Measurements from ENCODE around the gene FAAP20.

DNA sequence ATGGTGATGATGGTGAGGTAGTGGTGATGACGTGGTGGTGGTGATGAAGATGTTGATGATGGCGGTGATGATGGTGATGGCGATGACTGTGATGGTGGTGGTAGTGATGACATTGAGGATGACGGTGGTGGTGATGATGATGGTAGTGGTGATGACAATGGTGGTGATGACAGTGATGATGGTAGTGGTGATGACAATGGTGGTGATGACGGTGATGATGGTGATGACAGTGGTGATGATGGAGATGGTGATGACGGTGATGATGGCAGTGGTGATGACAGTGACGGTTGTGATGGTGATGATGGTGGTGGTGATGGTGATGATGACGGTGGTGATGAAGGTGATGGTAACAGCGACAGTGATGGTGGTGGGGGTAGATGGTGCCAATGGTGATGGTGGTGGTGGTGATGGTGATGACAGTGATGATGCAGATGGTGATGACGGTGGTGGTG is 39.4 kb downstream of the FAAP20 start:
- TF ChIP-seq, protein P1, sequence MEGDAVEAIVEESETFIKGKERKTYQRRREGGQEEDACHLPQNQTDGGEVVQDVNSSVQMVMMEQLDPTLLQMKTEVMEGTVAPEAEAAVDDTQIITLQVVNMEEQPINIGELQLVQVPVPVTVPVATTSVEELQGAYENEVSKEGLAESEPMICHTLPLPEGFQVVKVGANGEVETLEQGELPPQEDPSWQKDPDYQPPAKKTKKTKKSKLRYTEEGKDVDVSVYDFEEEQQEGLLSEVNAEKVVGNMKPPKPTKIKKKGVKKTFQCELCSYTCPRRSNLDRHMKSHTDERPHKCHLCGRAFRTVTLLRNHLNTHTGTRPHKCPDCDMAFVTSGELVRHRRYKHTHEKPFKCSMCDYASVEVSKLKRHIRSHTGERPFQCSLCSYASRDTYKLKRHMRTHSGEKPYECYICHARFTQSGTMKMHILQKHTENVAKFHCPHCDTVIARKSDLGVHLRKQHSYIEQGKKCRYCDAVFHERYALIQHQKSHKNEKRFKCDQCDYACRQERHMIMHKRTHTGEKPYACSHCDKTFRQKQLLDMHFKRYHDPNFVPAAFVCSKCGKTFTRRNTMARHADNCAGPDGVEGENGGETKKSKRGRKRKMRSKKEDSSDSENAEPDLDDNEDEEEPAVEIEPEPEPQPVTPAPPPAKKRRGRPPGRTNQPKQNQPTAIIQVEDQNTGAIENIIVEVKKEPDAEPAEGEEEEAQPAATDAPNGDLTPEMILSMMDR (IDR thresholded peaks at IDR 0.05): no peak
- TF ChIP-seq POLR2A (IDR thresholded peaks at IDR 0.05): no peak

Data from testis (tissue), 2 donors.